Measurements from ENCODE around the gene PRDX1. TPM values are rescaled to one million over a fixed set of nuclear protein-coding genes. Genes with fewer than 3 reads are reported as not detected.
A peak's percentile ranks its signal among the peaks of the same experiment; 100 is the strongest.

PRDX1 gene
- total and polyA plus RNA-seq, 9 donors, result 127 to 461 (median 272) TPM

DNA sequence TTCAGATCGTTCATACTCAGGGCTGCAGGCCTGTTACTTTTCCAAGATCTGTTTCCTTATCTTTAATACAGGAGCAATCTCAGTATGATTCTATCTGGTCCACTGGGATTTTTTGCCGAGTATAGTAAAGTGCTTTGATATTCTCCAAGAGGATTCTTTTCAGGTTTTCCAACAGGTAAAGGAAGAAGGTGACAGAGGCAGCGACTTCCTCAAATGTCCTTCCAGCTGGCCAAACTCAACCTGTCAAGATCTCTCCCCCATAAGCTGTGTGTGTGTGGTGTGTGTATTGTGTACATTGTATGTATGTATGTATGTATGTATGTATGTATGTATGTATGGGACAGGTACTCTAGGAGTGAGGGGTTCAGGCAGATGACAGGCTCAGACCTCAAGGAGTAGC is 30.0 kb upstream of the PRDX1 start:
- Histone ChIP-seq H3K27me3 (no peaks in the 10 kb centered on the region), H3K36me3 (no peaks in the 10 kb centered on the region), H3K4me1 (ENCODE audit: insufficient read depth) (peaks cover 1% of the 10 kb centered on the region), H3K4me3 (peak overlapping the region; percentile 75), H3K9me3 (no peaks in the 10 kb centered on the region), H3K27ac (no peak overlapping the region)
- DNase-seq, result no peak
- 11 to 14% (median 13%) methylated on average over 3 of the region's 3 CpGs for WGBS, 3 donors
- intact Hi-C loops (cut with DNase I), result no loop called here
- TF ChIP-seq EP300 (IDR thresholded peaks at IDR 0.05), result no peak
- no peak for TF ChIP-seq POLR2A (IDR thresholded peaks at IDR 0.05)
- TF ChIP-seq, protein P1, sequence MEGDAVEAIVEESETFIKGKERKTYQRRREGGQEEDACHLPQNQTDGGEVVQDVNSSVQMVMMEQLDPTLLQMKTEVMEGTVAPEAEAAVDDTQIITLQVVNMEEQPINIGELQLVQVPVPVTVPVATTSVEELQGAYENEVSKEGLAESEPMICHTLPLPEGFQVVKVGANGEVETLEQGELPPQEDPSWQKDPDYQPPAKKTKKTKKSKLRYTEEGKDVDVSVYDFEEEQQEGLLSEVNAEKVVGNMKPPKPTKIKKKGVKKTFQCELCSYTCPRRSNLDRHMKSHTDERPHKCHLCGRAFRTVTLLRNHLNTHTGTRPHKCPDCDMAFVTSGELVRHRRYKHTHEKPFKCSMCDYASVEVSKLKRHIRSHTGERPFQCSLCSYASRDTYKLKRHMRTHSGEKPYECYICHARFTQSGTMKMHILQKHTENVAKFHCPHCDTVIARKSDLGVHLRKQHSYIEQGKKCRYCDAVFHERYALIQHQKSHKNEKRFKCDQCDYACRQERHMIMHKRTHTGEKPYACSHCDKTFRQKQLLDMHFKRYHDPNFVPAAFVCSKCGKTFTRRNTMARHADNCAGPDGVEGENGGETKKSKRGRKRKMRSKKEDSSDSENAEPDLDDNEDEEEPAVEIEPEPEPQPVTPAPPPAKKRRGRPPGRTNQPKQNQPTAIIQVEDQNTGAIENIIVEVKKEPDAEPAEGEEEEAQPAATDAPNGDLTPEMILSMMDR (IDR thresholded peaks at IDR 0.05), result no peak

DNA sequence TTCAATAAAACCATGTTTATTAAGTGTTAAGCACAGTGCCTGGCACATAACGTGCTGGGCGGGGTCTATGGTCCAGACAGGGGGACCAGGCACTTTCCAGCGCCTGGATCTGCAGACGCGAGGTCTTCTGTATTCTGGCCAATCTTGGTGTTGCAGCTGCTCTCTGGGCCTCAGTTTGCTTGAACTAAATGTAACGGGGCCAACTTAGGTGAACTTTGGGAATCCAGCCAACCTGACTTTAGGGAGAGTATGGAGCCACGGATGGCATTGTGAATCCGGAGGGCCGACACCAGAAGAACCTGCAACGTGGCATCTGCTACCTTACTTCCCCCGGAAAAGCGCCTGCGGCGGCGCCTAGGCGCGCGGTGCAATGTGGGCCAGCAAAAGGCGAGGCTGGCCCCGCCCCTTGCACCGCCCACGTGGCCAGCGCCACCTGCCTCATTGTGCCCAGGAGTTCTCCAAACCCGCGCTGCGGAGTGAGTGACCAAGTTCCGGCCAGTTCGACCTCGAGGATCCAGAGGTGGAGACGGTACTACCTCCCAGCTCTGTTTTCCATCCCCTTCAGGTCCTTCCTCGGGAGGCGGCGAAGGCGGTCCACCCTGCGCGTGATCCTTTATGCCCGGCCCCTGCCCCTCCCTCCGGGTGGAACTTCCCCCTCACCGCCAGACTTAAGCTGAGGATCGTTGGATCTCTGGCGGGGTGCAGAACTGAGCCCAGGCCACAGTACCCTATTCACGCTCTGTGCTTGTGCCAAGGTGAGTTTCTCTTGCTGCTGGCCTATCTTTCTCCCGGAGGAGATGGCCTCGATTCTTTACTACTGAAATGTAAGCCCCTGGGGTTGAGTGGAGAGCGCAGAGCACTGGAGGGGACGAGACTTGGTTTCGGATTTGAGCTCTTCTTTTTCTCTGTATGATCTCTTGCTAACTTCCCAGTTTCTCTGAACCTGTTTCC is 29.0 kb upstream of the PRDX1 start, which contains the start of gene AKR1A1:
TSS of gene AKR1A1 (plus strand) at position 426 of the 951 bp plus-strand sequence. CDS start 10,969 bp downstream, outside the sequence.
- 0 to 1% (median 1%) methylated on average over 47 of the region's 47 CpGs for WGBS, 3 donors
- TF ChIP-seq EP300 (IDR thresholded peaks at IDR 0.05) (no peak), POLR2A (IDR thresholded peaks at IDR 0.05) (peak; percentile 63)
- TF ChIP-seq, protein P1 (IDR thresholded peaks at IDR 0.05), result peak in 1 of 3 donors; percentile 22
- Histone ChIP-seq H3K4me3 (peak within 1 kb of the TSS; percentile 75), H3K4me1 (ENCODE audit: insufficient read depth) (peaks cover 1% of the 10 kb centered on the region), H3K27ac (peak within 1 kb of the TSS; percentile 59 to 81), H3K9me3 (no peaks in the 10 kb centered on the region), H3K27me3 (no peaks in the 10 kb centered on the region), H3K36me3 (no peaks in the 10 kb centered on the region)
- intact Hi-C loops (cut with DNase I), result no loop called here
- peak; percentile 84 to 91 (median 88) for DNase-seq

GRCh38 chr1:45545553-45546310 is 24.0 kb upstream of the PRDX1 start:
- Histone ChIP-seq H3K27ac (no peak overlapping the region), H3K9me3 (no peaks in the 10 kb centered on the region), H3K36me3 (no peaks in the 10 kb centered on the region), H3K4me3 (no peak overlapping the region), H3K27me3 (no peaks in the 10 kb centered on the region), H3K4me1 (ENCODE audit: insufficient read depth) (no peaks in the 10 kb centered on the region)
- intact Hi-C loops (cut with DNase I), result no loop called here
- TF ChIP-seq, protein P1 (IDR thresholded peaks at IDR 0.05), result no peak
- TF ChIP-seq EP300 (IDR thresholded peaks at IDR 0.05), result no peak
- no peak for TF ChIP-seq POLR2A (IDR thresholded peaks at IDR 0.05)
- 77 to 89% (median 82%) methylated on average over 7 of the region's 7 CpGs for WGBS, 3 donors
- no peak for DNase-seq

- Histone ChIP-seq H3K9me3 (no peaks in the 10 kb centered on the region), H3K27ac (no peak overlapping the region), H3K4me1 (ENCODE audit: insufficient read depth) (no peaks in the 10 kb centered on the region), H3K27me3 (no peaks in the 10 kb centered on the region), H3K4me3 (no peak overlapping the region), H3K36me3 (no peaks in the 10 kb centered on the region)
- intact Hi-C loops (cut with DNase I), result no loop called here
- TF ChIP-seq EP300 (IDR thresholded peaks at IDR 0.05), result no peak
- TF ChIP-seq, protein P1 (IDR thresholded peaks at IDR 0.05), result no peak
- TF ChIP-seq POLR2A (IDR thresholded peaks at IDR 0.05), result no peak
- 65 to 77% (median 72%) methylated on average over 6 of the region's 6 CpGs for WGBS, 3 donors
- no peak for DNase-seq
Measured at GRCh38 chr1:45545019-45545493, 23.4 kb upstream of the PRDX1 start.
